Hair follicular keratinocyte (primary cell): ENCODE results near the gene PLS3. TPM values are rescaled to one million over a fixed set of nuclear protein-coding genes. Genes with fewer than 3 reads are reported as not detected.

Experiments
- total RNA-seq: library from RNA; depleted of rRNA; stranded (reverse); fragments of >200 nt; gene quantifications from 2 replicates; pipeline ENCODE4 v1.2.3, GENCODE V29; 2015

The PLS3 gene
- 200 and 213 TPM in 2 replicates for total RNA-seq

GRCh38 chrX:115560978-115561604, at the start of gene PLS3:
Gene PLS3, plus strand, starts transcription at chrX:115561174. Its CDS starts 49,077 bp downstream, at chrX:115610251.

